Measurements from ENCODE around the gene SYNPR.

SYNPR gene

DNA sequence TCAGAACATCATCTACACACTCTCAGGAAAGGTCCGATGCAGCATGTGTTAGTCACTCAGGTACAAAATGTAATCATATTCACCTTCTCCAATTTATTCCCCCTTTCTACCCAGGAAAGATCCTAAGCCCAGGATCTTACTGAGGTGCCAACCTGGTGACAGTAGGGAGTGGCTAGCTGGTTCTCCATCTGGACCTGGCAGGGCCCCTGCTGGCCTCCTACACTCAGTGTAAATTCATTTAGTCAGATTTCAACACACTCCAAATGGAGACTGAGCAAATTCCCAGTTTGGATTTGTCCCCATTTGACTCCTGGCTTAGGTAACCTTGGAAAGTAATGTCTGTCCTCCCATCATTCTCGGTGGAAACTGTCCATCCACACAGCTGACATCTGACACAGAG is 47.3 kb downstream of the SYNPR start:
- Histone ChIP-seq H3K9me3 (ENCODE audit: control insufficient read depth, insufficient read depth, low read length) (no peaks in the 10 kb centered on the region), H3K36me3 (ENCODE audit: control insufficient read depth, low read length) (no peaks in the 10 kb centered on the region)

DNA sequence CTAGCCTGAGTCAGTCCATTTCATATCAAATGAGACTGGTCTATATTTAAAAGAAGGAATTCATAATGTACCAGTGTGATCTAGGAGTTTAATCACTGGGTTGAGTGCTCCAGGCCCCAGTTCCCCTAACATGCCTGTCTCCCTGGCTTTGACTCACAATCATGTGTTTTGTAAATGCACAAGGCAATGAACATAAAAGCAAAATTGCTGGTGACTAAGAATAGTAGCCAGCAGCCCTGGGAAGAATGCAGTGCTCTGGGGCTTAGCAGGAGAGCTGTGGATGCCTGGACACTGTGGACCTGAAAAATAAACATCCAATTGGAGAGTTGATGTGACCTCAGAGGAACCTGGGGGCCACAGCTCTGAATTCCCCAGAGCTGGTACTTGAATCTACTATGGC is 50.3 kb downstream of the SYNPR start:
- Histone ChIP-seq H3K27me3 (ENCODE audit: control insufficient read depth, low read length) (peaks cover 37% of the 10 kb centered on the region), H4K20me1 (ENCODE audit: control insufficient read depth, insufficient read depth, low read depth, low read length) (no peaks in the 10 kb centered on the region), H3K27ac (ENCODE audit: low read depth, low read length) (no peak overlapping the region), H3F3A (ENCODE audit: control insufficient read depth, insufficient read depth) (no peaks in the 10 kb centered on the region), H3K9me2 (replicated peaks; ENCODE audit: control insufficient read depth, low read length) (no peaks in the 10 kb centered on the region), H3K4me3 (ENCODE audit: low read length) (no peak overlapping the region), H3K4me1 (ENCODE audit: control insufficient read depth, low read length) (no peaks in the 10 kb centered on the region), H3K4me2 (ENCODE audit: low read length) (no peak overlapping the region), H3K9me3 (ENCODE audit: control insufficient read depth, insufficient read depth, low read length) (no peaks in the 10 kb centered on the region), H3K36me3 (ENCODE audit: control insufficient read depth, low read length) (no peaks in the 10 kb centered on the region), H3K79me2 (ENCODE audit: control insufficient read depth, low read length) (no peaks in the 10 kb centered on the region)
- no peak for TF ChIP-seq EZH2phosphoT487 (IDR thresholded peaks at IDR 0.05; ENCODE audit: borderline replicate concordance, low read length)
- TF ChIP-seq, protein P1, sequence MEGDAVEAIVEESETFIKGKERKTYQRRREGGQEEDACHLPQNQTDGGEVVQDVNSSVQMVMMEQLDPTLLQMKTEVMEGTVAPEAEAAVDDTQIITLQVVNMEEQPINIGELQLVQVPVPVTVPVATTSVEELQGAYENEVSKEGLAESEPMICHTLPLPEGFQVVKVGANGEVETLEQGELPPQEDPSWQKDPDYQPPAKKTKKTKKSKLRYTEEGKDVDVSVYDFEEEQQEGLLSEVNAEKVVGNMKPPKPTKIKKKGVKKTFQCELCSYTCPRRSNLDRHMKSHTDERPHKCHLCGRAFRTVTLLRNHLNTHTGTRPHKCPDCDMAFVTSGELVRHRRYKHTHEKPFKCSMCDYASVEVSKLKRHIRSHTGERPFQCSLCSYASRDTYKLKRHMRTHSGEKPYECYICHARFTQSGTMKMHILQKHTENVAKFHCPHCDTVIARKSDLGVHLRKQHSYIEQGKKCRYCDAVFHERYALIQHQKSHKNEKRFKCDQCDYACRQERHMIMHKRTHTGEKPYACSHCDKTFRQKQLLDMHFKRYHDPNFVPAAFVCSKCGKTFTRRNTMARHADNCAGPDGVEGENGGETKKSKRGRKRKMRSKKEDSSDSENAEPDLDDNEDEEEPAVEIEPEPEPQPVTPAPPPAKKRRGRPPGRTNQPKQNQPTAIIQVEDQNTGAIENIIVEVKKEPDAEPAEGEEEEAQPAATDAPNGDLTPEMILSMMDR (IDR thresholded peaks at IDR 0.05; ENCODE audit: low read depth, low read length, poor library complexity, severe bottlenecking), result no peak

More for the DNA sequence above, 47.3 kb downstream of the SYNPR start:
- Histone ChIP-seq H3K4me2 (ENCODE audit: low read length) (no peak overlapping the region), H3F3A (ENCODE audit: control insufficient read depth, insufficient read depth) (no peaks in the 10 kb centered on the region), H3K4me3 (ENCODE audit: low read length) (no peak overlapping the region), H3K27ac (ENCODE audit: low read depth, low read length) (no peak overlapping the region), H3K9me2 (replicated peaks; ENCODE audit: control insufficient read depth, low read length) (no peaks in the 10 kb centered on the region), H3K79me2 (ENCODE audit: control insufficient read depth, low read length) (no peaks in the 10 kb centered on the region), H4K20me1 (ENCODE audit: control insufficient read depth, insufficient read depth, low read depth, low read length) (no peaks in the 10 kb centered on the region), H3K27me3 (ENCODE audit: control insufficient read depth, low read length) (peaks cover 14% of the 10 kb centered on the region), H3K4me1 (ENCODE audit: control insufficient read depth, low read length) (no peaks in the 10 kb centered on the region)
- no peak for TF ChIP-seq EZH2phosphoT487 (IDR thresholded peaks at IDR 0.05; ENCODE audit: borderline replicate concordance, low read length)
- TF ChIP-seq, protein P1 (IDR thresholded peaks at IDR 0.05; ENCODE audit: low read depth, low read length, poor library complexity, severe bottlenecking), result no peak

DNA sequence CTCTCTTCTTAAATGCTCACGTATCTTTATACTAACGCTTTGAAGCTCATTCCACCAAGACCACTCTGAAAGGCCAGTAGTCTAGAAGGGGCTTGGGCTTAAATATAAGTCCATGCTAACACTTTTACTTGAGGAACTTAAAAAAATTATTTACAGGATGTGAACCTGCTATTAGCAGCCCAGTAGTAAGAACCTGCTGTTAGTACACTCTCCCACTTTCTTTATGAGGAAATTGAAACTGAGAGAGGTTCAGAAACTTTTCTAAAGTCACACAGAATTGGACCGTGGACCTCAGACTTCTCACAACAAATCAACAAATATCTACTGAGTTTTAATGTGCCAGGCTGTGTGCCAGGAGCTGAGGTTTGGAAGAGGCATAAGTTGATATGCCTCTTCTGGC is 53.4 kb downstream of the SYNPR start:
- Histone ChIP-seq H3K4me1 (ENCODE audit: control insufficient read depth, low read length) (no peaks in the 10 kb centered on the region), H3K27ac (ENCODE audit: low read depth, low read length) (no peak overlapping the region), H3K27me3 (ENCODE audit: control insufficient read depth, low read length) (peaks cover 37% of the 10 kb centered on the region), H3K36me3 (ENCODE audit: control insufficient read depth, low read length) (no peaks in the 10 kb centered on the region), H3K4me2 (ENCODE audit: low read length) (no peak overlapping the region), H3F3A (ENCODE audit: control insufficient read depth, insufficient read depth) (no peaks in the 10 kb centered on the region), H3K9me3 (ENCODE audit: control insufficient read depth, insufficient read depth, low read length) (no peaks in the 10 kb centered on the region), H3K9me2 (replicated peaks; ENCODE audit: control insufficient read depth, low read length) (no peaks in the 10 kb centered on the region), H3K4me3 (ENCODE audit: low read length) (no peak overlapping the region), H4K20me1 (ENCODE audit: control insufficient read depth, insufficient read depth, low read depth, low read length) (no peaks in the 10 kb centered on the region), H3K79me2 (ENCODE audit: control insufficient read depth, low read length) (no peaks in the 10 kb centered on the region)
- TF ChIP-seq, protein P1 (IDR thresholded peaks at IDR 0.05; ENCODE audit: low read depth, low read length, poor library complexity, severe bottlenecking), result no peak
- no peak for TF ChIP-seq EZH2phosphoT487 (IDR thresholded peaks at IDR 0.05; ENCODE audit: borderline replicate concordance, low read length)

DNA sequence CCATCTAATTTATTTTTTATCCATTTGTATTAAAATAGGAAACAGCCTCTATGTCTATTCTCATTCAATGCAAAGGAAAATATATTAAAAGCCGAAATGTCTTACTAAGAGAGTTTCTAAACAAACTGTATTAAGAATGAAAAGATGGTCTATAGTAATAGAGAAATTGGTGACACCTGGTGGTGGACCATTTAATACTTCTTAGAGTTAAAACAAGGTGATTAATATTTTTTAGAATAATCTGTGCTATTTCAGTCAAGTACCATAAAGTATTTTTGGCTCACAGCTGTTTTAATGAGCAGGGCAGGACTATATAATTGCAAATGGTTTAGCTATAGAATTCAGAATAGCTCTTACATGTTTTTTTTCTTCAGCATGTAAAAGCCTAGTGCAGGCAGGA is 55.7 kb downstream of the SYNPR start:
- TF ChIP-seq EZH2phosphoT487 (IDR thresholded peaks at IDR 0.05; ENCODE audit: borderline replicate concordance, low read length), result no peak
- TF ChIP-seq, protein P1 (IDR thresholded peaks at IDR 0.05; ENCODE audit: low read depth, low read length, poor library complexity, severe bottlenecking), result peak; percentile 35
- Histone ChIP-seq H3K9me2 (replicated peaks; ENCODE audit: control insufficient read depth, low read length) (no peaks in the 10 kb centered on the region), H3K4me3 (ENCODE audit: low read length) (no peak overlapping the region), H3K36me3 (ENCODE audit: control insufficient read depth, low read length) (no peaks in the 10 kb centered on the region), H3F3A (ENCODE audit: control insufficient read depth, insufficient read depth) (no peaks in the 10 kb centered on the region), H3K27ac (ENCODE audit: low read depth, low read length) (no peak overlapping the region), H3K4me2 (ENCODE audit: low read length) (no peak overlapping the region), H3K9me3 (ENCODE audit: control insufficient read depth, insufficient read depth, low read length) (no peaks in the 10 kb centered on the region), H3K79me2 (ENCODE audit: control insufficient read depth, low read length) (no peaks in the 10 kb centered on the region), H3K27me3 (ENCODE audit: control insufficient read depth, low read length) (peaks cover 36% of the 10 kb centered on the region), H4K20me1 (ENCODE audit: control insufficient read depth, insufficient read depth, low read depth, low read length) (no peaks in the 10 kb centered on the region), H3K4me1 (ENCODE audit: control insufficient read depth, low read length) (no peaks in the 10 kb centered on the region)
